Esophagus muscularis mucosa (tissue), 4 donors: Measurements from ENCODE around the gene ZFP1.

Experiments used
- EP300 ChIP-seq: sonication (generic); formaldehyde crosslinking; IDR thresholded peaks from one replicate; pipeline ENCODE4 v1.6.1; 2017; ENCODE audit warnings: antibody characterized with exemption
- POLR2A ChIP-seq: fragments of 450-650 bp; IDR thresholded peaks from one replicate; pipeline ENCODE4 v1.6.1; 2017; ENCODE audit warnings: antibody characterized with exemption, moderate library complexity, mild to moderate bottlenecking, low read depth
- POLR2AphosphoS5 ChIP-seq, 2 donors: sonication (generic); formaldehyde crosslinking; IDR thresholded peaks; one replicate each; pipeline ENCODE4 v1.6.1; 2017; ENCODE audit warnings: antibody characterized with exemption in 2 of 2
- TF ChIP-seq, protein P1 (sequence below), 3 experiments: fragments of 200-600 bp in 2 of 3; fragments of 450-650 bp in 1 of 3; sonication (generic) in 2 of 3; IDR thresholded peaks; one replicate each; pipeline ENCODE4 v1.5.1; 2017 to 2019; ENCODE audit warnings: antibody characterized with exemption in 3 of 3, mild to moderate bottlenecking in 2 of 3, moderate library complexity in 1 of 3

DNA sequence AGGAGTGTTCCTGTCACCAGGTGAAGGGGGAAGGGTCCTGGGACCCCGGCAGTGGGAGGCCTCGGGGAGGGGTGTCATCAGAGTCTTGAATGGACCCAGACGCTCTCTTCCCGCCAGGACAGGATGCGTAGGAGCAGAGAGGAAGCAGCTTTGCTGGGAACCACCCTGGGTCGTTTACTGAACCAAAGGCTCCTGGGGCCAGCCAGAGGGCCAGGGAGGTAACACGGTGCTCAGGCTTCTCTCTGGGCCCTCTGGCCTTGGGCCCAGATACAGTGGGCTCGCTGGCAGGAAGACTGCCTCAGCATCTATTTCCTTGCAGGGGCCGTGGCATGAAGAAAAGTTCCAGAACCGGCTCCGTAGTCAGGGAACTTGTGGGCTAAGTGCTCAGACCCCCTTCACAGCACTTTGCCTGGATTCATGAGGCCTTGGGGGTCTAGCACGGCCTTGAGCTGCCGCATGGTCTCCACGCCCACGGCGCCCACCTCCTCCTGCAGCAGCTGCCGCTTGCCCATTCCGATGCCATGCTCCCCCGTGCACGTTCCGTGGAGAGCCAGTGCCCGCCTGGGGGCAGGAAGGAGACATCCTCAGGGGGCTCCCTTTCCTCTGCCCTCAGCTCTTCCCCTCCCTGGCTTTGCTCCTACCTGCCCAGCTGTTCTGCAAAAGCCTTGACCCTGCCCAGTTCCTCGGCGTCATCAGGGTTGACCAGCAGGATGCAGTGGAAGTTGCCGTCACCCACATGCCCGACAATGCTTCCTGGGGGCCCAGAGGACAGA is 36.2 kb upstream of the ZFP1 start:
- TF ChIP-seq POLR2AphosphoS5 (IDR thresholded peaks at IDR 0.05), result no peak
- TF ChIP-seq, protein P1, sequence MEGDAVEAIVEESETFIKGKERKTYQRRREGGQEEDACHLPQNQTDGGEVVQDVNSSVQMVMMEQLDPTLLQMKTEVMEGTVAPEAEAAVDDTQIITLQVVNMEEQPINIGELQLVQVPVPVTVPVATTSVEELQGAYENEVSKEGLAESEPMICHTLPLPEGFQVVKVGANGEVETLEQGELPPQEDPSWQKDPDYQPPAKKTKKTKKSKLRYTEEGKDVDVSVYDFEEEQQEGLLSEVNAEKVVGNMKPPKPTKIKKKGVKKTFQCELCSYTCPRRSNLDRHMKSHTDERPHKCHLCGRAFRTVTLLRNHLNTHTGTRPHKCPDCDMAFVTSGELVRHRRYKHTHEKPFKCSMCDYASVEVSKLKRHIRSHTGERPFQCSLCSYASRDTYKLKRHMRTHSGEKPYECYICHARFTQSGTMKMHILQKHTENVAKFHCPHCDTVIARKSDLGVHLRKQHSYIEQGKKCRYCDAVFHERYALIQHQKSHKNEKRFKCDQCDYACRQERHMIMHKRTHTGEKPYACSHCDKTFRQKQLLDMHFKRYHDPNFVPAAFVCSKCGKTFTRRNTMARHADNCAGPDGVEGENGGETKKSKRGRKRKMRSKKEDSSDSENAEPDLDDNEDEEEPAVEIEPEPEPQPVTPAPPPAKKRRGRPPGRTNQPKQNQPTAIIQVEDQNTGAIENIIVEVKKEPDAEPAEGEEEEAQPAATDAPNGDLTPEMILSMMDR (IDR thresholded peaks at IDR 0.05), result no peak
- no peak for TF ChIP-seq POLR2A
- no peak for TF ChIP-seq EP300
